Left lung (tissue), 10 donors: ENCODE results near the gene MBOAT2. TPM values are rescaled to one million over a fixed set of nuclear protein-coding genes. Genes with fewer than 3 reads are reported as not detected.

Experiments
- ATAC-seq: fragments of 200-7000 bp; cut with Tn5 transposase; one replicate; pipeline ENCODE4 v1.9.1; 2020; ENCODE audit warnings: moderate library complexity
- DNase-seq, 4 donors: peaks; one replicate each; pipeline ENCODE4 v3.0.0-alpha.2; 2013 to 2020
- H3K27ac ChIP-seq, 2 donors: fragments of 200-600 bp; sonication (generic) in 1 of 2; one replicate each; pipeline versions ENCODE4 v1.5.0 to v1.8.0; 2020 to 2021
- H3K27me3 ChIP-seq, 2 donors: fragments of 200-600 bp; sonication (generic) in 1 of 2; one replicate each; pipeline versions ENCODE4 v1.5.0 to v1.8.0; 2020 to 2021
- H3K36me3 ChIP-seq, 2 donors: fragments of 200-600 bp; sonication (generic) in 1 of 2; one replicate each; pipeline versions ENCODE4 v1.5.0 to v1.8.0; 2020 to 2021
- H3K4me1 ChIP-seq, 2 donors: fragments of 200-600 bp; one replicate each; pipeline ENCODE4 v1.8.0; 2021
- H3K4me3 ChIP-seq, 2 donors: fragments of 200-600 bp; sonication (generic) in 1 of 2; one replicate each; pipeline versions ENCODE4 v1.5.0 to v1.8.0; 2020 to 2021; ENCODE audit warnings: mild to moderate bottlenecking in 1 of 2
- H3K9me3 ChIP-seq, 2 donors: fragments of 200-600 bp; sonication (generic) in 1 of 2; one replicate each; pipeline versions ENCODE4 v1.5.0 to v1.8.0; 2020 to 2021
- intact Hi-C, 2 donors: fragments of 100-400 bp; cut with DNase I; formaldehyde crosslinking; loops; one replicate each; pipeline versions ENCODE4 v1.11.2 to v1.14.2; 2022
- polyA plus RNA-seq, 6 donors: library from polyadenylated mRNA; unstranded; fragments of 120-200 nt; gene quantifications; one replicate each; pipeline ENCODE4 v1.2.1, GENCODE V29; 2013; ENCODE audit not compliant: insufficient read length in 6 of 6
- total RNA-seq, 2 donors: library from RNA; stranded (reverse); fragmentation: NEBNext Ultra II Directional; extraction: Animal tissue kit (Norgen Biotek cat#: 25700); gene quantifications; one replicate each; pipeline ENCODE4 v1.2.1, GENCODE V29; 2021
- TF ChIP-seq, protein P1 (sequence below), 2 donors: fragments of 200-600 bp; sonication (generic) in 1 of 2; IDR thresholded peaks; one replicate each; pipeline versions ENCODE4 v1.5.0 to v1.8.0; 2021; ENCODE audit warnings: antibody characterized with exemption in 2 of 2
- donor health status: DM: no; HTN: yes; CAD: no.
- donor health status: DM: no; HTN: no; CAD: no.

Gene MBOAT2
- total and polyA plus RNA-seq, 8 donors, result 32.7 to 85.5 (median 62.9) TPM

DNA sequence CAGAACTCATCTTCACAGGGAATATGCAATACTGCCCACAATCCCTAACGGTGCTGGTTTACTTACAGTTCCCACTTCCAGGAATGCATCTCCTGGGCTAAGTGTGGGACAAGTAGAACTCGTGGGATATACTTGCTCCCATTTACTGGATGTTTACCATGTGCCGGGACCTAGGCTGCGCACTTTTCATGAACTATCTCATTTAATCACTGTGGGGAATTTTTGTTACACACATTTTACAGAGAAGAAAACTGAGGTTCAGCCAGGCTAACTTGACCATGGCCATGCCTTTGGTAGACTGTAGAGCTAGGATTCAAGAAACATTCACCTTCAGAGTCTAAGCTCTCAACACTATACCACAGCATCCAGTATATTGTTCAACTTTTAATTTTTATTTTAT is 24.4 kb upstream of the MBOAT2 start:
- TF ChIP-seq, protein P1, sequence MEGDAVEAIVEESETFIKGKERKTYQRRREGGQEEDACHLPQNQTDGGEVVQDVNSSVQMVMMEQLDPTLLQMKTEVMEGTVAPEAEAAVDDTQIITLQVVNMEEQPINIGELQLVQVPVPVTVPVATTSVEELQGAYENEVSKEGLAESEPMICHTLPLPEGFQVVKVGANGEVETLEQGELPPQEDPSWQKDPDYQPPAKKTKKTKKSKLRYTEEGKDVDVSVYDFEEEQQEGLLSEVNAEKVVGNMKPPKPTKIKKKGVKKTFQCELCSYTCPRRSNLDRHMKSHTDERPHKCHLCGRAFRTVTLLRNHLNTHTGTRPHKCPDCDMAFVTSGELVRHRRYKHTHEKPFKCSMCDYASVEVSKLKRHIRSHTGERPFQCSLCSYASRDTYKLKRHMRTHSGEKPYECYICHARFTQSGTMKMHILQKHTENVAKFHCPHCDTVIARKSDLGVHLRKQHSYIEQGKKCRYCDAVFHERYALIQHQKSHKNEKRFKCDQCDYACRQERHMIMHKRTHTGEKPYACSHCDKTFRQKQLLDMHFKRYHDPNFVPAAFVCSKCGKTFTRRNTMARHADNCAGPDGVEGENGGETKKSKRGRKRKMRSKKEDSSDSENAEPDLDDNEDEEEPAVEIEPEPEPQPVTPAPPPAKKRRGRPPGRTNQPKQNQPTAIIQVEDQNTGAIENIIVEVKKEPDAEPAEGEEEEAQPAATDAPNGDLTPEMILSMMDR (IDR thresholded peaks at IDR 0.05), result no peak
- no peaks in the 10 kb centered on the region for H3K9me3 ChIP-seq
- intact Hi-C loops, result no loop called here
- H3K4me1 ChIP-seq, result no peaks in the 10 kb centered on the region
- DNase-seq, result no peak
- H3K27ac ChIP-seq, result no peak overlapping the region
- H3K4me3 ChIP-seq, result no peak overlapping the region
- no peaks in the 10 kb centered on the region for H3K27me3 ChIP-seq
- ATAC-seq, result no peak
- H3K36me3 ChIP-seq, result no peaks in the 10 kb centered on the region

DNA sequence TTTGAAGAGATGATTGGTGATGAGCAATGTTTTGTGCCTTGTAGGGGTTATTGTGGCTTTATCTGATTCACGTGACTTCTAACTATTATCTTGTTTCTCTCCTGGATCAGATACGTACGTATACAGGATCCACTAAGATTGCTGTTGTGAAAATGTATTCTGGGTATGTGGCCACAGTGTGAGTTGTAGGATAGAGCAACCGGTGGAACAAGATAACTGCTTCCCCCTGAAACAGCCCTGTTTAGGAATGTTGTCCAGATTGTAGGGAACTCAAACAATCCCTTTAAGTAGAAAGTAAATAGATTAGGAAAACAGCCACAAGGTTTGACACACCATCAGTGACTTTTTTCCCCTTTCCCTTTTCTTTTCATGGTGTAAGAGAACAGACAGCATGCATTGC is 22.3 kb upstream of the MBOAT2 start:
- H3K4me1 ChIP-seq, result no peaks in the 10 kb centered on the region
- H3K4me3 ChIP-seq, result no peak overlapping the region
- H3K27ac ChIP-seq, result no peak overlapping the region
- intact Hi-C loops, result no loop called here
- ATAC-seq (no peak), DNase-seq (no peak)
- H3K9me3 ChIP-seq, result no peaks in the 10 kb centered on the region
- TF ChIP-seq, protein P1 (IDR thresholded peaks at IDR 0.05), result no peak
- no peaks in the 10 kb centered on the region for H3K27me3 ChIP-seq
- H3K36me3 ChIP-seq, result no peaks in the 10 kb centered on the region

DNA sequence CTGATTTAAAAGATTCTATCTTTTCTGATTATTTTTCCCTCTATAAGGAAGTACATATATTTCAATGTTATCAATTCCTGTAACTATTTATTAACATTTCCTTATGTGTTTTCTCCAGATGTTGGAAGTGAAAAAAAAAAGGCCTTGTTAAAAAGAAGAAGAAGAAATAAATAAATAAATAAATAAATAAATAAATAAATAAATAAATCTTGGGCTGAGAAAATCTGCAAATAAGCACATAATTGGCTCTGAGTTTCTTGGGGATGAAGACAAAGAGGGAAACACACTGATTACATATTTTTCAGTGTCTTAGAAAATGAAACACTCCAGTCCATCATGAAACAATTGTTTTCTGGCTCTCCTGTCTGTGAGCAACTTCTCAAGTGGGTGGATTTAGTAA is 21.1 kb upstream of the MBOAT2 start:
- H3K9me3 ChIP-seq, result no peaks in the 10 kb centered on the region
- no peaks in the 10 kb centered on the region for H3K36me3 ChIP-seq
- intact Hi-C loops, result no loop called here
- no peak overlapping the region for H3K27ac ChIP-seq
- no peak for DNase-seq
- no peaks in the 10 kb centered on the region for H3K4me1 ChIP-seq
- TF ChIP-seq, protein P1 (IDR thresholded peaks at IDR 0.05), result no peak
- H3K27me3 ChIP-seq, result no peaks in the 10 kb centered on the region
- no peak for ATAC-seq
- no peak overlapping the region for H3K4me3 ChIP-seq

DNA sequence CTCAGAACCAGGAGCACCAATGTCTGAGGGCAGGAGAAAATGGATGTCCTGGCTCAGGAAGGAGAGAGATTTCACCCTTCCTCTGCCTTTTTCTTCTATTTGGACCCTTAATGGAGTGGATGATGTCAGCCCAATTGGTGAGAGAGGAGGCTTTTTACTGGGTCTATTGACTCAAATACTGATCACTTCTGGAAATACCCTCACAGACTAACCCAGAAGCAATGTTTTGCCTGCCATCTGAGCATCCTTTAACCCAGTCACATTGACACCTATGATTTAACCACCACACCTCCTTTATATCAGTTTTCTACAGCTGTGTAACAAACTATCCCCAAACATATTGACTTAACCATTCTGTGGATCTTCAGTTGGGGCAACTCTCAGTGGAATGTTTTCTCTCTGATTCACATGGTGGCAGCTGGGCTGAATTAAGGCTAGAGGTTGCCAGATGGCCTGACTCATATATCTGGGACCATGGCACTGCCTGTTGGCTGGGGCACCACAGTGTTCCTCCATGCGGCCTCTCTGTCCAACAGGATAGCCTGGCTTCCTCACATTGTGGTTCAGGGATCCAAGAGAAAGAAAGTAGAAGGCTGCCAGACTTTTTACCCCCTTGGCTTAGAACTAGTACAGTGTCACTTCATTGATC is 18.2 kb upstream of the MBOAT2 start:
- no peak for ATAC-seq
- Histone ChIP-seq H3K27ac (no peak overlapping the region), H3K4me1 (no peaks in the 10 kb centered on the region), H3K9me3 (no peaks in the 10 kb centered on the region), H3K27me3 (no peaks in the 10 kb centered on the region), H3K4me3 (no peak overlapping the region), H3K36me3 (no peaks in the 10 kb centered on the region)
- no peak for DNase-seq
- intact Hi-C loops, result no loop called here
- TF ChIP-seq, protein P1 (IDR thresholded peaks at IDR 0.05), result no peak

DNA sequence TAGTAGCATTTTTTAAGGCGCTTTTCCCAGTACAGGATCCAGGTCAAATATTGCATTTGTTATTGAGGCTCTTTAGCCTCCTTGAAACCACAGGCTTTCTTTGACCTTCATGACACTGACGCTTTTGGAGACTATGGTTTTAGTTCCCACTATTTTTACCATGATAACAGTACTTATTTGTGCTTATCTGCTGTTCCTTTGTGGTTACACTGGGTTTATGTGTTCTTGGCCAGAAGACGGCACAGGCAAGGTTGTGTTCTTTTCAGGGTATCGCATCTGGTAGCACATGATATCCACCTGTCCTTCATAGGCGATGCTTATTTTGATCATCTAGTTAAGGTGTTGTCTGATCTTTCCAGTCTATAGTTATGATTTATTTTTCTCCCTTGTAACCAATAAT is 16.8 kb upstream of the MBOAT2 start:
- Histone ChIP-seq H3K27ac (no peak overlapping the region), H3K4me1 (no peaks in the 10 kb centered on the region), H3K9me3 (no peaks in the 10 kb centered on the region), H3K36me3 (no peaks in the 10 kb centered on the region), H3K4me3 (no peak overlapping the region), H3K27me3 (no peaks in the 10 kb centered on the region)
- TF ChIP-seq, protein P1 (IDR thresholded peaks at IDR 0.05), result no peak
- DNase-seq (no peak), ATAC-seq (no peak)
- intact Hi-C loops, result no loop called here
